ENCODE data around the gene CEP83. TPM values are rescaled to one million over a fixed set of nuclear protein-coding genes. Genes with fewer than 3 reads are reported as not detected.

CEP83 gene
- total RNA-seq, 4 donors from 2014 or later: 12.3 to 23.5 (median 18.4) TPM

GRCh38 chr12:94362653-94363052 is 97.0 kb downstream of the CEP83 start:
- no peak for TF ChIP-seq CTCF (IDR thresholded peaks at IDR 0.05; ENCODE audit: low read depth)

- TF ChIP-seq CTCF (IDR thresholded peaks at IDR 0.05; ENCODE audit: low read depth): no peak
Measured at GRCh38 chr12:94359761-94360160, 99.9 kb downstream of the CEP83 start.

GRCh38 chr12:94353130-94353529 is 106.5 kb downstream of the CEP83 start:
- no peak for TF ChIP-seq CTCF (IDR thresholded peaks at IDR 0.05; ENCODE audit: low read depth)

- TF ChIP-seq CTCF (IDR thresholded peaks at IDR 0.05; ENCODE audit: low read depth): no peak
Measured at GRCh38 chr12:94340573-94340972, 119.1 kb downstream of the CEP83 start.

- no peak for TF ChIP-seq CTCF (IDR thresholded peaks at IDR 0.05; ENCODE audit: low read depth)
Measured at GRCh38 chr12:94338006-94338794, 121.5 kb downstream of the CEP83 start.

GRCh38 chr12:94336211-94336925 is 123.3 kb downstream of the CEP83 start:
- no peak for TF ChIP-seq CTCF (IDR thresholded peaks at IDR 0.05; ENCODE audit: low read depth)

- no peak for TF ChIP-seq CTCF (IDR thresholded peaks at IDR 0.05; ENCODE audit: low read depth)
Measured at GRCh38 chr12:94333396-94333795, 126.3 kb downstream of the CEP83 start.
